Measurements from ENCODE around the gene RHOXF2.

Gene RHOXF2

GRCh38 chrX:120125444-120125843, 33.0 kb upstream of the RHOXF2 start:
- TF ChIP-seq REST (IDR thresholded peaks at IDR 0.05; ENCODE audit: low read depth) (no peak), ZBTB7A (IDR thresholded peaks at IDR 0.05; ENCODE audit: low read depth) (no peak), MAX (IDR thresholded peaks at IDR 0.05) (no peak), EP300 (IDR thresholded peaks at IDR 0.05; ENCODE audit: borderline replicate concordance) (no peak), CEBPB (IDR thresholded peaks at IDR 0.05) (no peak), TEAD4 (IDR thresholded peaks at IDR 0.05) (no peak), EGR1 (IDR thresholded peaks at IDR 0.05) (no peak), TAF1 (IDR thresholded peaks at IDR 0.05; ENCODE audit: low read depth) (no peak), USF1 (IDR thresholded peaks at IDR 0.05) (no peak), NFIC (IDR thresholded peaks at IDR 0.05) (no peak), YY1 (IDR thresholded peaks at IDR 0.05; ENCODE audit: low read depth) (no peak), TCF12 (IDR thresholded peaks at IDR 0.05; ENCODE audit: low read depth) (no peak), CREB1 (IDR thresholded peaks at IDR 0.05; ENCODE audit: low read depth) (no peak), FOXM1 (IDR thresholded peaks at IDR 0.05; ENCODE audit: borderline replicate concordance, low read depth) (no peak), RAD21 (IDR thresholded peaks at IDR 0.05; ENCODE audit: low read depth) (no peak)

GRCh38 chrX:120136128-120136527, 22.3 kb upstream of the RHOXF2 start:
- TF ChIP-seq NFIC (IDR thresholded peaks at IDR 0.05) (no peak), CEBPB (IDR thresholded peaks at IDR 0.05) (no peak), EP300 (IDR thresholded peaks at IDR 0.05; ENCODE audit: borderline replicate concordance) (no peak), EGR1 (IDR thresholded peaks at IDR 0.05) (no peak), MAX (IDR thresholded peaks at IDR 0.05) (no peak), ZBTB7A (IDR thresholded peaks at IDR 0.05; ENCODE audit: low read depth) (no peak), FOXM1 (IDR thresholded peaks at IDR 0.05; ENCODE audit: borderline replicate concordance, low read depth) (no peak), REST (IDR thresholded peaks at IDR 0.05; ENCODE audit: low read depth) (no peak), USF1 (IDR thresholded peaks at IDR 0.05) (no peak), RAD21 (IDR thresholded peaks at IDR 0.05; ENCODE audit: low read depth) (no peak), TCF12 (IDR thresholded peaks at IDR 0.05; ENCODE audit: low read depth) (no peak), TAF1 (IDR thresholded peaks at IDR 0.05; ENCODE audit: low read depth) (no peak)

GRCh38 chrX:120136840-120137239, 21.6 kb upstream of the RHOXF2 start:
- TF ChIP-seq EP300 (IDR thresholded peaks at IDR 0.05; ENCODE audit: borderline replicate concordance) (no peak), ZBTB7A (IDR thresholded peaks at IDR 0.05; ENCODE audit: low read depth) (no peak)

- TF ChIP-seq EP300 (IDR thresholded peaks at IDR 0.05; ENCODE audit: borderline replicate concordance) (no peak), ZBTB7A (IDR thresholded peaks at IDR 0.05; ENCODE audit: low read depth) (no peak), NFIC (IDR thresholded peaks at IDR 0.05) (no peak), USF1 (IDR thresholded peaks at IDR 0.05) (no peak), YY1 (IDR thresholded peaks at IDR 0.05; ENCODE audit: low read depth) (no peak), RAD21 (IDR thresholded peaks at IDR 0.05; ENCODE audit: low read depth) (no peak), TAF1 (IDR thresholded peaks at IDR 0.05; ENCODE audit: low read depth) (no peak), MAX (IDR thresholded peaks at IDR 0.05) (no peak), FOXM1 (IDR thresholded peaks at IDR 0.05; ENCODE audit: borderline replicate concordance, low read depth) (no peak), TEAD4 (IDR thresholded peaks at IDR 0.05) (no peak), CREB1 (IDR thresholded peaks at IDR 0.05; ENCODE audit: low read depth) (no peak), EGR1 (IDR thresholded peaks at IDR 0.05) (no peak), REST (IDR thresholded peaks at IDR 0.05; ENCODE audit: low read depth) (no peak), CEBPB (IDR thresholded peaks at IDR 0.05) (no peak)
These were observed 21.0 kb upstream of the RHOXF2 start for GRCh38 chrX:120137439-120137838.
